Adrenal gland (tissue), 5 donors: ENCODE measurements around the gene OMG.

ENCODE experiments used
- POLR2A ChIP-seq, 2 donors: fragments of 450-650 bp; IDR thresholded peaks; one replicate each; pipeline ENCODE4 v1.6.1; 2017; ENCODE audit warnings: antibody characterized with exemption in 2 of 2, mild to moderate bottlenecking in 2 of 2, moderate library complexity in 1 of 2
- TF ChIP-seq, protein P1 (sequence below), 6 experiments: fragments of 450-650 bp in 4 of 6; fragments of 200-600 bp in 2 of 6; sonication (generic) in 1 of 6; IDR thresholded peaks; 1 replicate in 5 of 6; 2 replicates in 1 of 6; pipeline versions ENCODE4 v1.5.1 to v1.8.0; 2016 to 2021; ENCODE audit warnings: antibody characterized with exemption in 6 of 6, mild to moderate bottlenecking in 2 of 6, moderate library complexity in 1 of 6
- donor health status: DM: no; HTN: no; CAD: no.

GRCh38 chr17:31272803-31273202 is 24.2 kb downstream of the OMG start:
- no peak for TF ChIP-seq POLR2A (IDR thresholded peaks at IDR 0.05)
- TF ChIP-seq, protein P1, sequence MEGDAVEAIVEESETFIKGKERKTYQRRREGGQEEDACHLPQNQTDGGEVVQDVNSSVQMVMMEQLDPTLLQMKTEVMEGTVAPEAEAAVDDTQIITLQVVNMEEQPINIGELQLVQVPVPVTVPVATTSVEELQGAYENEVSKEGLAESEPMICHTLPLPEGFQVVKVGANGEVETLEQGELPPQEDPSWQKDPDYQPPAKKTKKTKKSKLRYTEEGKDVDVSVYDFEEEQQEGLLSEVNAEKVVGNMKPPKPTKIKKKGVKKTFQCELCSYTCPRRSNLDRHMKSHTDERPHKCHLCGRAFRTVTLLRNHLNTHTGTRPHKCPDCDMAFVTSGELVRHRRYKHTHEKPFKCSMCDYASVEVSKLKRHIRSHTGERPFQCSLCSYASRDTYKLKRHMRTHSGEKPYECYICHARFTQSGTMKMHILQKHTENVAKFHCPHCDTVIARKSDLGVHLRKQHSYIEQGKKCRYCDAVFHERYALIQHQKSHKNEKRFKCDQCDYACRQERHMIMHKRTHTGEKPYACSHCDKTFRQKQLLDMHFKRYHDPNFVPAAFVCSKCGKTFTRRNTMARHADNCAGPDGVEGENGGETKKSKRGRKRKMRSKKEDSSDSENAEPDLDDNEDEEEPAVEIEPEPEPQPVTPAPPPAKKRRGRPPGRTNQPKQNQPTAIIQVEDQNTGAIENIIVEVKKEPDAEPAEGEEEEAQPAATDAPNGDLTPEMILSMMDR (IDR thresholded peaks at IDR 0.05), result no peak
